Smooth muscle cell (in vitro differentiated cells): ENCODE measurements around the gene ACSS1. TPM values are rescaled to one million over a fixed set of nuclear protein-coding genes. Genes with fewer than 3 reads are reported as not detected.

ENCODE experiments used
- DNase-seq: peaks from one replicate; lab custom pipeline; 2025; ENCODE audit not compliant: unreplicated experiment; lab: John Stamatoyannopoulos, UW
- H2AFZ ChIP-seq: fragments of 200-600 bp; sonication (generic); 2 replicates; pipeline ENCODE4 v1.6.0; 2016; ENCODE audit warnings: antibody characterized with exemption, low read depth, mild to moderate bottlenecking
- H3F3A ChIP-seq: fragments of 200-600 bp; sonication (generic); 2 replicates; pipeline ENCODE4 v1.6.0; 2017; ENCODE audit warnings: antibody characterized with exemption, low read depth
- H3K27ac ChIP-seq: fragments of 200-600 bp; sonication (generic); 2 replicates; pipeline ENCODE4 v1.5.1; 2016; ENCODE audit warnings: low read depth, mild to moderate bottlenecking
- H3K27me3 ChIP-seq: fragments of 200-600 bp; sonication (generic); 2 replicates; pipeline ENCODE4 v1.6.1; 2016; ENCODE audit warnings: low read depth, mild to moderate bottlenecking
- H3K36me3 ChIP-seq: fragments of 200-600 bp; sonication (generic); 2 replicates; pipeline ENCODE4 v1.5.1; 2016; ENCODE audit warnings: low read depth
- H3K4me1 ChIP-seq: fragments of 200-600 bp; sonication (generic); 2 replicates; pipeline ENCODE4 v1.5.1; 2016; ENCODE audit warnings: low read depth
- H3K4me2 ChIP-seq: fragments of 200-600 bp; sonication (generic); 2 replicates; pipeline ENCODE4 v1.6.0; 2016; ENCODE audit warnings: mild to moderate bottlenecking
- H3K4me3 ChIP-seq: fragments of 200-600 bp; sonication (generic); 2 replicates; pipeline ENCODE4 v1.5.1; 2016; ENCODE audit warnings: mild to moderate bottlenecking
- H3K79me2 ChIP-seq: fragments of 200-600 bp; sonication (generic); 2 replicates; pipeline ENCODE4 v1.6.0; 2016; ENCODE audit warnings: low read depth, mild to moderate bottlenecking
- H3K9ac ChIP-seq: fragments of 200-600 bp; sonication (generic); 2 replicates; pipeline ENCODE4 v1.6.0; 2016; ENCODE audit warnings: low read depth
- H3K9me3 ChIP-seq: fragments of 200-600 bp; sonication (generic); replicated peaks from 2 replicates; pipeline ENCODE4 v1.5.1; 2016; ENCODE audit warnings: low read depth
- H4K20me1 ChIP-seq: fragments of 200-600 bp; sonication (generic); 2 replicates; pipeline ENCODE4 v1.6.0; 2016; ENCODE audit warnings: low read depth
- WGBS: methylation state at CpG from one replicate; pipeline ENCODE4 v1.1.7; 2016; ENCODE audit warnings: low lambda C conversion rate; 5-methylcytosine and 5-hydroxymethylcytosine counted together
- polyA plus RNA-seq: library from polyadenylated mRNA; unstranded; fragments of >200 nt; fragmentation: Nextera tagmentation; extraction: Ambion mirVana; gene quantifications from 2 replicates; pipeline ENCODE4 v1.2.1, GENCODE V29; 2016
- total RNA-seq: library from RNA; depleted of rRNA; stranded (reverse); fragments of >200 nt; gene quantifications from 2 replicates; pipeline ENCODE4 v1.2.3, GENCODE V29; 2014
- TF ChIP-seq, protein P1 (sequence below): fragments of 200-600 bp; sonication (generic); IDR thresholded peaks from 2 replicates; pipeline ENCODE4 v1.5.1; 2017; ENCODE audit warnings: borderline replicate concordance, mild to moderate bottlenecking, antibody characterized with exemption; ENCODE audit not compliant: insufficient read depth, poor library complexity, severe bottlenecking

Gene ACSS1
- total and polyA plus RNA-seq, 2 experiments from 2014 or later = 2.4 to 2.8 TPM

DNA sequence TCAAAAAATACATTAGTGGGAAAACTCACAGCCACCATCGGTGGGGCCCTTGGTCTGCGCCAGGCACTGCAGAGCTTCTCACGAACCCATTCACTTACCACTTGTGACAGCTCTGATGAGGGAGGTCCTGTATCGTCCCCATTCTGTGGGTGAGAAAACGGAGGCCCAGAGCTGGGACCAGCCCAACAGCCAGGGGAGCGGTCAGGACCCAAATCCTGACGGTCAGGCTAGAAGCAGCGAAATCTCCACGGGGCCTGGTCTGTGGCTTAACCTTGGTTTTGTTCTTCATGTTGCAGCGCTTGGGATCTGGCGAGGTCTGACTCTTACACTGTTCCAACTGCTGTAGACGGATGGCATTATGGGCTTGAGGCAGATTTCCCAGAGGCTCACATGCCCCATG is 31.7 kb upstream of the ACSS1 start:
- Histone ChIP-seq H3K4me3 (no peak overlapping the region), H4K20me1 (no peaks in the 10 kb centered on the region), H3K4me1 (no peaks in the 10 kb centered on the region), H3K36me3 (no peaks in the 10 kb centered on the region), H2AFZ (no peak overlapping the region), H3K27me3 (peaks cover 54% of the 10 kb centered on the region), H3K79me2 (no peaks in the 10 kb centered on the region), H3K9ac (no peak overlapping the region), H3F3A (no peaks in the 10 kb centered on the region), H3K27ac (no peak overlapping the region), H3K4me2 (no peak overlapping the region), H3K9me3 (no peaks in the 10 kb centered on the region)
- TF ChIP-seq, protein P1, sequence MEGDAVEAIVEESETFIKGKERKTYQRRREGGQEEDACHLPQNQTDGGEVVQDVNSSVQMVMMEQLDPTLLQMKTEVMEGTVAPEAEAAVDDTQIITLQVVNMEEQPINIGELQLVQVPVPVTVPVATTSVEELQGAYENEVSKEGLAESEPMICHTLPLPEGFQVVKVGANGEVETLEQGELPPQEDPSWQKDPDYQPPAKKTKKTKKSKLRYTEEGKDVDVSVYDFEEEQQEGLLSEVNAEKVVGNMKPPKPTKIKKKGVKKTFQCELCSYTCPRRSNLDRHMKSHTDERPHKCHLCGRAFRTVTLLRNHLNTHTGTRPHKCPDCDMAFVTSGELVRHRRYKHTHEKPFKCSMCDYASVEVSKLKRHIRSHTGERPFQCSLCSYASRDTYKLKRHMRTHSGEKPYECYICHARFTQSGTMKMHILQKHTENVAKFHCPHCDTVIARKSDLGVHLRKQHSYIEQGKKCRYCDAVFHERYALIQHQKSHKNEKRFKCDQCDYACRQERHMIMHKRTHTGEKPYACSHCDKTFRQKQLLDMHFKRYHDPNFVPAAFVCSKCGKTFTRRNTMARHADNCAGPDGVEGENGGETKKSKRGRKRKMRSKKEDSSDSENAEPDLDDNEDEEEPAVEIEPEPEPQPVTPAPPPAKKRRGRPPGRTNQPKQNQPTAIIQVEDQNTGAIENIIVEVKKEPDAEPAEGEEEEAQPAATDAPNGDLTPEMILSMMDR = no peak
- 86% methylated on average over 12 of the region's 12 CpGs for WGBS
- DNase-seq = no peak

DNA sequence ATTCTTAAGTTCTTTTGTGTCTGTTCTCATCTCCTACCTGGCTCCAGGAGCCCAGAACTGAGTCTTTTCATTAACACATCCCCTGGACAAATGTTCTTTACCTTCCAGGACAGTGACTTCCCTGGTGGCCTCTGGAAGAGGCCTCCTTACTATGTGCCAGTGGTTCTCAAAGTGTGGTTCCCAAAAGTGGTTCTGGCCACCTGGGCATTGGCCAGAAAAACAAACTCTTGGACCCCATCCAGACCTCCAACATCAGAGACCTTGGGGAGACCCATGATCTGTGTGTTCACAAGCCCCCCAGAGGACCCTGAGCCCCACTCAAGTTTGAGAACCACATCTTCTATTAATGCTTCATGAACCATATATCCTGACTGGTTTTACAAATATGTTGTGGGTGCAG is 31.2 kb upstream of the ACSS1 start:
- no peaks in the 10 kb centered on the region for H3K79me2 ChIP-seq
- no peak overlapping the region for H3K27ac ChIP-seq
- H2AFZ ChIP-seq = no peak overlapping the region
- no peaks in the 10 kb centered on the region for H3K36me3 ChIP-seq
- H3K4me1 ChIP-seq = peaks cover under 1% of the 10 kb centered on the region
- no peaks in the 10 kb centered on the region for H4K20me1 ChIP-seq
- H3K9me3 ChIP-seq = no peaks in the 10 kb centered on the region
- H3K9ac ChIP-seq = no peak overlapping the region
- no peak overlapping the region for H3K4me2 ChIP-seq
- peaks cover 59% of the 10 kb centered on the region for H3K27me3 ChIP-seq
- DNase-seq = no peak
- TF ChIP-seq, protein P1 = no peak
- H3K4me3 ChIP-seq = no peak overlapping the region
- H3F3A ChIP-seq = no peaks in the 10 kb centered on the region

DNA sequence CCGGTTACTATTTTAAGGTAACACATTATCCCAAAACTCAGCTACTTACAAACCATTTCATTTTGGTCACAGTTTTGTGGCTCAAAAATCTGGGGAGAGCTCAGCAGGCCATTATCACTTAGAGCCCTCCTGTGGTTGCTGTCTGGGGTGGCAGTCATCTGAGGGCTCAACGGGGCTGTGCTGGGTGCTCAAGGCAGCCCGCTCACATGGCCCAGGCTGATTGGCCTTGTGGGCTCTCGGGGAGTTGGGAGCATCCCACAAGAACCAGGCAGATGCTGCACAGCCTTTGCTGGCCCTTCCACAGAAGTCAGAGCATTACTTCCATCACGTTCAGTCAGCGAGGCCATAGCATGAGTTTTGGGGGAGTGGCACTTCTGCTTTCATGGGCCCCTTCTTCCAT is 30.3 kb upstream of the ACSS1 start:
- DNase-seq = no peak
- Histone ChIP-seq H2AFZ (no peak overlapping the region), H3K4me2 (no peak overlapping the region), H3K27ac (no peak overlapping the region), H3K36me3 (no peaks in the 10 kb centered on the region), H3K9ac (no peak overlapping the region), H3K79me2 (no peaks in the 10 kb centered on the region), H3K27me3 (peaks cover 68% of the 10 kb centered on the region), H3F3A (no peaks in the 10 kb centered on the region), H3K4me3 (no peak overlapping the region), H3K9me3 (no peaks in the 10 kb centered on the region), H4K20me1 (no peaks in the 10 kb centered on the region), H3K4me1 (peaks cover 5% of the 10 kb centered on the region)
- WGBS = 77% methylated on average over 6 of the region's 6 CpGs
- TF ChIP-seq, protein P1 = no peak

DNA sequence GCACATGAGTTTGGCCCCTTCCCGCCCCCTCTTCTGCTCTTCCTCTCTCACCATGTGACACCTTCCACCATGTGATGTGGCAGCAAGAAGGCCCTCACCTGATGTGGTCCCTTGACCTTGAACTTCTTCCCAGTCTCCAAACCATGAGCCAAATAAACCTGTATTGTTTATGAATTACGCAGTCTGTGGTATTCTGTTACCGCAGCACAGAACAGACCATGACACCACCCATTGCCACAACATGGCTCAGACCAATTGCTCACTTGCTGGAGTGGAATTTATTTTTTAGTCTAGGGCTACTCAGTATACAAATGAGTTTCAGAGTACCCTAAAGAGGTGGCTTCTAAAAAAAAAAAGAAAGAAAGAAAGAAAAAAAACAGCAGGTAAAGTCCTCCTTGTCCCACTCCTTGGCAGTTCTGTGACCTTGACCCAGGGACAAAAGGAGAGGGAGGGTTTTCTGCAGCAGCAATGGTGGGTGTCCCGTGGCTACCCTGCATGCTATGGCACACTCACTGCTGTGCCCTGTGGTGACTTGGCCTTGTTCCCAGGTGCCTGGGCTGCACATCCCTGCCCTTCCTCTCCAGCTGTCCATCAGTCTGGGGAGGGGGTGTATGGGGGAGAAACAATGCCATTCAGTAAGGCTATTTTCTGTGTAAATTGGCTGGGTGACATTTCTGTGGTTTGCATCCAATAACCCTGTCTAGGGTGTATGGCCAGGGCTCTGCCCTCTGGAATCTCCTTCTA is 29.4 kb upstream of the ACSS1 start:
- Histone ChIP-seq H4K20me1 (no peaks in the 10 kb centered on the region), H3F3A (no peaks in the 10 kb centered on the region), H2AFZ (no peak overlapping the region), H3K79me2 (no peaks in the 10 kb centered on the region), H3K36me3 (no peaks in the 10 kb centered on the region), H3K4me2 (no peak overlapping the region), H3K27me3 (peaks cover 77% of the 10 kb centered on the region), H3K4me1 (peaks cover 5% of the 10 kb centered on the region), H3K9me3 (no peaks in the 10 kb centered on the region), H3K4me3 (no peak overlapping the region), H3K27ac (no peak overlapping the region), H3K9ac (no peak overlapping the region)
- 91% methylated on average over 4 of the region's 4 CpGs for WGBS
- TF ChIP-seq, protein P1 = no peak
- no peak for DNase-seq
